GM12878 (cell line): Measurements from ENCODE around the gene SPAG7. TPM values are rescaled to one million over a fixed set of nuclear protein-coding genes. Genes with fewer than 3 reads are reported as not detected.

Source experiments
- BMI1 ChIP-seq: fragments of 450-650 bp; IDR thresholded peaks from 2 replicates; pipeline ENCODE4 v1.6.1; 2016; ENCODE audit warnings: mild to moderate bottlenecking, moderate library complexity, borderline replicate concordance
- FOS ChIP-seq: IDR thresholded peaks from 3 replicates; pipeline ENCODE4 v1.6.1; 2011; ENCODE audit warnings: borderline replicate concordance; ENCODE audit not compliant: insufficient read length; ENCODE audit errors: extremely low read depth
- HDGF ChIP-seq: fragments of 450-650 bp; IDR thresholded peaks from 2 replicates; pipeline ENCODE4 v1.6.1; 2016; ENCODE audit warnings: antibody characterized with exemption
- KAT2A ChIP-seq: conservative IDR thresholded peaks from 2 replicates; pipeline ENCODE4 v1.6.1; 2011; ENCODE audit warnings: low read depth, low read length; ENCODE audit not compliant: control insufficient read depth
- MXI1 ChIP-seq: fragments of 150-350 bp; IDR thresholded peaks from 2 replicates; pipeline ENCODE4 v1.6.1; 2011; ENCODE audit warnings: low read depth, mild to moderate bottlenecking, inconsistent platforms, low read length, improper control_type of control experiment
- NFIC ChIP-seq: IDR thresholded peaks from 2 replicates; pipeline ENCODE4 v1.6.1; 2012; ENCODE audit warnings: low read depth, mild to moderate bottlenecking, inconsistent platforms, low read length, moderate library complexity
- PRDM15 ChIP-seq: fragments of 450-650 bp; formaldehyde crosslinking; IDR thresholded peaks from 2 replicates; pipeline ENCODE4 v1.4.0; 2020; ENCODE audit warnings: mild to moderate bottlenecking, moderate library complexity
- RELB ChIP-seq: fragments of 450-650 bp; IDR thresholded peaks from 2 replicates; pipeline ENCODE4 v1.6.1; 2017; ENCODE audit warnings: low read depth, mild to moderate bottlenecking, moderate library complexity
- RFX5 ChIP-seq: IDR thresholded peaks from 2 replicates; pipeline ENCODE4 v1.6.1; 2011; ENCODE audit warnings: low read depth, low read length, improper control_type of control experiment
- SIX5 ChIP-seq: IDR thresholded peaks from 2 replicates; pipeline ENCODE4 v1.6.1; 2011; ENCODE audit warnings: mild to moderate bottlenecking, low read depth, low read length, moderate library complexity; ENCODE audit not compliant: severe bottlenecking
- SREBF2 ChIP-seq: IDR thresholded peaks from 2 replicates; pipeline ENCODE4 v1.6.1; 2012; ENCODE audit warnings: mild to moderate bottlenecking, low read length
- ZZZ3 ChIP-seq: IDR thresholded peaks from 2 replicates; pipeline ENCODE4 v1.6.1; 2011; ENCODE audit warnings: low read depth; ENCODE audit not compliant: control insufficient read depth, insufficient read length
- polyA plus RNA-seq, 11 experiments: library from polyadenylated mRNA; depleted of rRNA in 4 of 11; unstranded in 6 of 11; stranded (reverse) in 5 of 11; fragments of >200 nt; fragmentation: Nextera tagmentation in 4 of 11; fragmentation: Illumina TruSeq in 1 of 11; extraction: Ambion mirVana in 4 of 11; extraction: Trizol in 1 of 11; gene quantifications; 1 replicate in 1 of 11; 2 replicates in 10 of 11; pipeline versions ENCODE4 v1.2.1 to v1.2.3, GENCODE V29; 2011 to 2016; ENCODE audit warnings: inconsistent platforms in 2 of 11, missing spikeins in 2 of 11, low read depth in 1 of 11
- total RNA-seq, 4 experiments: library from RNA; depleted of rRNA in 3 of 4; stranded (reverse); fragments of >200 nt in 3 of 4; fragmentation: Illumina TruSeq in 1 of 4; extraction: Trizol in 1 of 4; gene quantifications; 2 replicates each; pipeline versions ENCODE4 v1.2.1 to v1.2.3, GENCODE V29; 2013 to 2021
- TF ChIP-seq, protein P1 (sequence below): fragments of 450-650 bp; IDR thresholded peaks from 2 replicates; pipeline ENCODE4 v1.6.1; 2017; ENCODE audit warnings: mild to moderate bottlenecking, moderate library complexity
- TF ChIP-seq, protein P2 (sequence below): IDR thresholded peaks from 2 replicates; pipeline ENCODE4 v1.6.1; 2012; ENCODE audit warnings: low read depth, low read length, improper control_type of control experiment
- TF ChIP-seq, protein P3 (sequence below): fragments of 450-650 bp; IDR thresholded peaks from 2 replicates; pipeline ENCODE4 v1.6.1; 2016; ENCODE audit warnings: mild to moderate bottlenecking
- TF ChIP-seq, protein P4 (sequence below): IDR thresholded peaks from 2 replicates; pipeline ENCODE4 v1.6.1; 2011; ENCODE audit warnings: low read depth, mild to moderate bottlenecking, low read length, moderate library complexity, borderline replicate concordance; ENCODE audit errors: extremely low read depth

The SPAG7 gene
- total and polyA plus RNA-seq, 10 of the 15 experiments (the other 5 are each of a cell fraction or from before 2014, with no cell fraction given): 7.9 to 146 (median 88.7) TPM

GRCh38 chr17:4966844-4967538 lies 626 bp downstream of the SPAG7 start (continued):
- no peak for TF ChIP-seq BMI1
- peak; percentile 76 for TF ChIP-seq RFX5
- TF ChIP-seq KAT2A: no peak
- TF ChIP-seq, protein P1, sequence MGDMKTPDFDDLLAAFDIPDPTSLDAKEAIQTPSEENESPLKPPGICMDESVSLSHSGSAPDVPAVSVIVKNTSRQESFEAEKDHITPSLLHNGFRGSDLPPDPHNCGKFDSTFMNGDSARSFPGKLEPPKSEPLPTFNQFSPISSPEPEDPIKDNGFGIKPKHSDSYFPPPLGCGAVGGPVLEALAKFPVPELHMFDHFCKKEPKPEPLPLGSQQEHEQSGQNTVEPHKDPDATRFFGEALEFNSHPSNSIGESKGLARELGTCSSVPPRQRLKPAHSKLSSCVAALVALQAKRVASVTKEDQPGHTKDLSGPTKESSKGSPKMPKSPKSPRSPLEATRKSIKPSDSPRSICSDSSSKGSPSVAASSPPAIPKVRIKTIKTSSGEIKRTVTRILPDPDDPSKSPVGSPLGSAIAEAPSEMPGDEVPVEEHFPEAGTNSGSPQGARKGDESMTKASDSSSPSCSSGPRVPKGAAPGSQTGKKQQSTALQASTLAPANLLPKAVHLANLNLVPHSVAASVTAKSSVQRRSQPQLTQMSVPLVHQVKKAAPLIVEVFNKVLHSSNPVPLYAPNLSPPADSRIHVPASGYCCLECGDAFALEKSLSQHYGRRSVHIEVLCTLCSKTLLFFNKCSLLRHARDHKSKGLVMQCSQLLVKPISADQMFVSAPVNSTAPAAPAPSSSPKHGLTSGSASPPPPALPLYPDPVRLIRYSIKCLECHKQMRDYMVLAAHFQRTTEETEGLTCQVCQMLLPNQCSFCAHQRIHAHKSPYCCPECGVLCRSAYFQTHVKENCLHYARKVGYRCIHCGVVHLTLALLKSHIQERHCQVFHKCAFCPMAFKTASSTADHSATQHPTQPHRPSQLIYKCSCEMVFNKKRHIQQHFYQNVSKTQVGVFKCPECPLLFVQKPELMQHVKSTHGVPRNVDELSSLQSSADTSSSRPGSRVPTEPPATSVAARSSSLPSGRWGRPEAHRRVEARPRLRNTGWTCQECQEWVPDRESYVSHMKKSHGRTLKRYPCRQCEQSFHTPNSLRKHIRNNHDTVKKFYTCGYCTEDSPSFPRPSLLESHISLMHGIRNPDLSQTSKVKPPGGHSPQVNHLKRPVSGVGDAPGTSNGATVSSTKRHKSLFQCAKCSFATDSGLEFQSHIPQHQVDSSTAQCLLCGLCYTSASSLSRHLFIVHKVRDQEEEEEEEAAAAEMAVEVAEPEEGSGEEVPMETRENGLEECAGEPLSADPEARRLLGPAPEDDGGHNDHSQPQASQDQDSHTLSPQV: no peak
- TF ChIP-seq NFIC: no peak
- peak; percentile 97 for TF ChIP-seq FOS
- TF ChIP-seq, protein P2, sequence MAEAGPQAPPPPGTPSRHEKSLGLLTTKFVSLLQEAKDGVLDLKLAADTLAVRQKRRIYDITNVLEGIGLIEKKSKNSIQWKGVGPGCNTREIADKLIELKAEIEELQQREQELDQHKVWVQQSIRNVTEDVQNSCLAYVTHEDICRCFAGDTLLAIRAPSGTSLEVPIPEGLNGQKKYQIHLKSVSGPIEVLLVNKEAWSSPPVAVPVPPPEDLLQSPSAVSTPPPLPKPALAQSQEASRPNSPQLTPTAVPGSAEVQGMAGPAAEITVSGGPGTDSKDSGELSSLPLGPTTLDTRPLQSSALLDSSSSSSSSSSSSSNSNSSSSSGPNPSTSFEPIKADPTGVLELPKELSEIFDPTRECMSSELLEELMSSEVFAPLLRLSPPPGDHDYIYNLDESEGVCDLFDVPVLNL: no peak
- TF ChIP-seq SIX5: no peak
- TF ChIP-seq PRDM15 (CRISPR knock-in tag): no peak
- TF ChIP-seq, protein P3, sequence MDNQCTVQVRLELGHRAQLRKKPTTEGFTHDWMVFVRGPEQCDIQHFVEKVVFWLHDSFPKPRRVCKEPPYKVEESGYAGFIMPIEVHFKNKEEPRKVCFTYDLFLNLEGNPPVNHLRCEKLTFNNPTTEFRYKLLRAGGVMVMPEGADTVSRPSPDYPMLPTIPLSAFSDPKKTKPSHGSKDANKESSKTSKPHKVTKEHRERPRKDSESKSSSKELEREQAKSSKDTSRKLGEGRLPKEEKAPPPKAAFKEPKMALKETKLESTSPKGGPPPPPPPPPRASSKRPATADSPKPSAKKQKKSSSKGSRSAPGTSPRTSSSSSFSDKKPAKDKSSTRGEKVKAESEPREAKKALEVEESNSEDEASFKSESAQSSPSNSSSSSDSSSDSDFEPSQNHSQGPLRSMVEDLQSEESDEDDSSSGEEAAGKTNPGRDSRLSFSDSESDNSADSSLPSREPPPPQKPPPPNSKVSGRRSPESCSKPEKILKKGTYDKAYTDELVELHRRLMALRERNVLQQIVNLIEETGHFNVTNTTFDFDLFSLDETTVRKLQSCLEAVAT: no peak
- no peak for TF ChIP-seq ZZZ3
- TF ChIP-seq RELB: no peak
- no peak for TF ChIP-seq SREBF2
- no peak; the same call in 1 of the 2 replicates for TF ChIP-seq MXI1
- peak; percentile 89; the same call in 1 of the 2 replicates for TF ChIP-seq HDGF
- TF ChIP-seq, protein P4, sequence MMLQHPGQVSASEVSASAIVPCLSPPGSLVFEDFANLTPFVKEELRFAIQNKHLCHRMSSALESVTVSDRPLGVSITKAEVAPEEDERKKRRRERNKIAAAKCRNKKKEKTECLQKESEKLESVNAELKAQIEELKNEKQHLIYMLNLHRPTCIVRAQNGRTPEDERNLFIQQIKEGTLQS: no peak
